Myocyte (in vitro differentiated cells): Measurements from ENCODE around the gene SPATA17. TPM values are rescaled to one million over a fixed set of nuclear protein-coding genes. Genes with fewer than 3 reads are reported as not detected.
"Not testable (repeated sequence)": the region's sequence is repeated elsewhere in the genome, so short reads cannot be mapped to it uniquely, and the experiment has no call there.

Experiments
- DNase-seq: peaks from one replicate; pipeline ENCODE4 v3.0.0-alpha.2; 2012; ENCODE audit warnings: low read depth
- total RNA-seq: library from RNA; depleted of rRNA; stranded (reverse); fragments of >200 nt; gene quantifications from 2 replicates; pipeline ENCODE4 v1.2.3, GENCODE V29; 2014

The SPATA17 gene
- total RNA-seq, 1 donor from 2014 or later = 1.6 TPM

- DNase-seq = no peak
Measured at GRCh38 chr1:217674028-217674729, 43.0 kb downstream of the SPATA17 start.

- no peak for DNase-seq
Measured at GRCh38 chr1:217681806-217682205, 50.7 kb downstream of the SPATA17 start.

GRCh38 chr1:217687511-217687910 lies 56.4 kb downstream of the SPATA17 start:
- DNase-seq = no peak

GRCh38 chr1:217696140-217696539 lies 65.0 kb downstream of the SPATA17 start:
- DNase-seq = not testable (repeated sequence)

- no peak for DNase-seq
Measured at GRCh38 chr1:217703326-217703725, 72.2 kb downstream of the SPATA17 start.

GRCh38 chr1:217712925-217713597 lies 81.9 kb downstream of the SPATA17 start:
- DNase-seq = no peak

GRCh38 chr1:217715681-217716080 lies 84.5 kb downstream of the SPATA17 start:
- DNase-seq = no peak

- DNase-seq = no peak
Measured at GRCh38 chr1:217717959-217718358, 86.8 kb downstream of the SPATA17 start.

- DNase-seq = peak; percentile 13
Measured at GRCh38 chr1:217718873-217719272, 87.7 kb downstream of the SPATA17 start.

- no peak for DNase-seq
Measured at GRCh38 chr1:217721692-217722091, 90.5 kb downstream of the SPATA17 start.

GRCh38 chr1:217734973-217735372 lies 103.8 kb downstream of the SPATA17 start:
- DNase-seq = no peak

GRCh38 chr1:217747156-217747769 lies 116.1 kb downstream of the SPATA17 start:
- DNase-seq = peak; percentile 39

GRCh38 chr1:217769768-217770167 lies 138.6 kb downstream of the SPATA17 start:
- no peak for DNase-seq

GRCh38 chr1:217770918-217771317 lies 139.8 kb downstream of the SPATA17 start:
- no peak for DNase-seq

- DNase-seq = no peak
Measured at GRCh38 chr1:217776693-217777092, 145.5 kb downstream of the SPATA17 start.

- DNase-seq = no peak
Measured at GRCh38 chr1:217781056-217781455, 149.9 kb downstream of the SPATA17 start.

GRCh38 chr1:217791091-217791490 lies 159.9 kb downstream of the SPATA17 start:
- DNase-seq = no peak

GRCh38 chr1:217805792-217806191 lies 174.6 kb downstream of the SPATA17 start:
- no peak for DNase-seq

- DNase-seq = no peak
Measured at GRCh38 chr1:217812175-217812574, 181.0 kb downstream of the SPATA17 start.

- DNase-seq = no peak
Measured at GRCh38 chr1:217813031-217813430, 181.9 kb downstream of the SPATA17 start.

GRCh38 chr1:217837691-217838090 lies 206.5 kb downstream of the SPATA17 start:
- DNase-seq = no peak

GRCh38 chr1:217839161-217839560 lies 208.0 kb downstream of the SPATA17 start:
- DNase-seq = no peak
